ENCODE data around the gene TMEM108.

The TMEM108 gene

DNA sequence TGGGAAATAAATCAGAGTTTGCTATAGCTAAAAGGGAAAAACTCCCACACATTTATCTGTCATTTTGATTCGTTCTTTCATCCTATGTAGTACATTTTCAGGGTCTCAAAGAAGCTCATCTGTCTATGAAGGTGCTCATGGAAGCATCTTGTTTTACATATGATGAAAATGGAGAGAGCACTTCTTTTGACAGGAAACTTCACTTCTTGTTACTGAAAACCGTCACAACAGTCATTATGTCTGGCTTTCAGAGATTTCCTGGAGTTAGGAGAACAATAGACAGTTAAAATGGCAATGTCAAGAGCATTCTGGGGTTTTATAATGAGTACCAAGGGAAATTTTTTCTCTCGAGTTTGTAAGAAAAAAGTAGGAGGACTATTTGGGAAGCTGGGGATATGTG, 83.3 kb downstream of the TMEM108 start:
- no peak for DNase-seq

DNA sequence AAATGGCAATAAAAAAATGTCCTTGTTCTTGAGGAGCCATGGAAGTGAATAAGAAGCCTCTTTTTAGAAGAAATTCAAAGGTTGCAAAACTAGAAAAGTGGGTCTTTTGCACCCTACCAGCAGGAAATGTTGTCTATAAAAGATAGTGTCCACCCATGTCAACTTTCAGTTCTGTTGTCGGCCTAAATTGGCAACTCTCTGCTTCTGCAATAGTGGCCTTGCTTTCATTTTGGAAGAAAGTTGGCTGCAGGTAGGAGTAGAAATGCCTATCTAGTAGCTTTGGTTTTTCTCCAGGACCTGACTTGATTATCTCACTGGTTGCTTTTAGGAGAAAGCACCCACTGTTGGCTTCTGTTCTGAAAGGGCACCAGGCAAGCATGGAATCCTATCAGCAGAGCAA, 85.4 kb downstream of the TMEM108 start:
- no peak for DNase-seq

DNA sequence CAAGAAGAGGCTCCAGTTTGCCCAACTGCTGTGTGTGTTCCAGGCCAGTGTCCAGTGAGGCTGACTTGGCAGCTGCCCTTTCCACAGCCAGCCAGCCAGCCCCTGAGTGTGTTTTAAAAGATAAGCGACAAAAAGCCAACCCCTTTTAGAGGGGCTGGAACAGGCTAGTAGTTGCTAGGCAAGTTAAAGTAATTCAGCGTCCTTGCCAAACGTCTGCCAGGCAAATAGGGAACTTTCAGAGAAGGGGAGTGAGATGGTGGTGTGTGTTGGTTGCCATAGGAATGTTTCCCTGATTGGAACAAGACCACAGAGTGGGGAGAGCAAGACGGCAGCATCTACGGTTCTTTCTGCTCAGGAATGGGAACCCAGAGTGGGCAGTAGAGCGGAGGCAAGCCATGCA, 86.3 kb downstream of the TMEM108 start:
- DNase-seq, result no peak

DNA sequence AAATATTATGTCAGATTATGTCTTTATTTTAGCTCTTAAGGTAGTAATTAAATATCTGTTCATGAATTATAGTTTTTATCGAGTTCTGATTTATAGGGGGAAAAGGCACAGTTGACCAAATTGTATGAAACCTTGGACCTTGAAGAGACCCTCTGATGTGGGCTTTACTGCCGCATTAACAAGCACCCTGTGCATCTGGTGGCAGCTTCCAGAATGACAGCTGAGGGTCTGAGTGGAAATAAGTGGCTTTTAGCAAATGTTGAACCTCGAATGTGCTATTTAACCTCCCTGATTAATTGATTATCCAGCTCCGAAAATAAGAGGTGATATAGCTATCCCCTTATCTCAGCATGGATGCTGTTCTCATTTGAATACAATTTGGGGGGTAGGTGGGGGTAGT, 87.0 kb downstream of the TMEM108 start:
- no peak for DNase-seq

- no peak for DNase-seq
Measured at GRCh38 chr3:133125802-133126201, 87.6 kb downstream of the TMEM108 start.

GRCh38 chr3:133127381-133127780, 89.2 kb downstream of the TMEM108 start:
- DNase-seq, result no peak

DNA sequence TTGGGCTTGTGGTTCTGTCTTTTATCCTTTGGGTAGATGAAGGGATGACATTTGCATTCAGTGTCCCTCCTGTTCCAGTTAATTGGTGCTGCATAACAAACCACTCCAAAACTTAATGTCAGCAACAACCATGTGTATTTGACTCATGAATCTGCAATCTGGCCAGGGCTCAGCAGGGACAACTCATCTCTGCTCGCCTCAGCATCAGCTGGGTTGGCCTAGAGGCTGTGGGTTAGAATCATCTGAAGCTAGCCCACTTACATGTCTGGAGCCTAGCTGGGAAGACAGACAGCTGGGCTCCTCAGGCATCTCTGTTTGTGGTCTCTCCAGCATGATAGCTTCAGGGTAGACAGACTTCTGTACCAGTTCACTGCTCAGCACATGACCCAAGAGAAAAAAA, 92.0 kb downstream of the TMEM108 start:
- no peak for DNase-seq

GRCh38 chr3:133135306-133135705, 97.1 kb downstream of the TMEM108 start:
- no peak for DNase-seq

DNA sequence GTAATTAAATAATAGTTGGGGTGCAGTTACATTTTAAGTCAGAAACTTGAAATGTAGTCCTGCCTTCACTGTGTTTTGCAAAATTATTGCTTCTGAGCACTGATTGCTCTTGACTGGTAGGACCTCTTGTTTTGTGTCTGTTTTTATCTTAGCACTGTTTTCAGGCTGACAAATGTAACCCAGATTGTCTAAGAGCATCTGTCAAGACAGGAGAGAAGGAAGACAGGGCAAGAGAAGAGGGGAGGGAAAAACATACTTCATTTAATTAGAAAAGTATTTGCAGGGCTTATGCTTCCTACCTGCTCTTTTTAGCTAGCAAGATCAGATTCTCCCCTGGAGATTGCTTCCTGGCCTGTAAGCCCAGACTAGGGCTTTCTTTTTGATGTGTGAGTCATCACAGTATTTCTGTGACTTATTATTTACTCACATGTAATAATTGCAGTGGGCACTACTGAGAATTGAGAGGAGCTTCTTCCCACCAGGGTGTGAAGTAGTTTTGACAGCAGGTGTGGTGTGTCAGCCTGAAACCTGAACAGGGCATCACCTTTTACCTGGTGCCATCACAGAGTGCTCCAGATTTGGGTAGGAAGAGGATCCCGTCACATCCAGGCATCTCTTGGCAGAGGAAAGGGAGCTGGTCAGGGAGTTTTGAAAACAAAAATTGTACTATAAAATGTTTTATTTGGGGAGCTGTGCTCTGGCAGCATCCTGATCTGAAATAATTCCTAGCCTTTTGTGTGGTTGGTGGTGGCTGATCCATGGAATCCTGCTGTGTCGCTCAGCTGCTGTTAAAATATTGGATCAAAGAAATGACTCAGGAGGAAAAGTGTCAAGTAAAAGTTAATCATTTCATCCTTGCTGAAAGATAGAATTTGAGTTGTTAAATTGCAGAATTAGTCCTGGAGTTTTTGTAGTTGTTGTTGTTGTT, 98.2 kb downstream of the TMEM108 start:
- no peak for DNase-seq

DNA sequence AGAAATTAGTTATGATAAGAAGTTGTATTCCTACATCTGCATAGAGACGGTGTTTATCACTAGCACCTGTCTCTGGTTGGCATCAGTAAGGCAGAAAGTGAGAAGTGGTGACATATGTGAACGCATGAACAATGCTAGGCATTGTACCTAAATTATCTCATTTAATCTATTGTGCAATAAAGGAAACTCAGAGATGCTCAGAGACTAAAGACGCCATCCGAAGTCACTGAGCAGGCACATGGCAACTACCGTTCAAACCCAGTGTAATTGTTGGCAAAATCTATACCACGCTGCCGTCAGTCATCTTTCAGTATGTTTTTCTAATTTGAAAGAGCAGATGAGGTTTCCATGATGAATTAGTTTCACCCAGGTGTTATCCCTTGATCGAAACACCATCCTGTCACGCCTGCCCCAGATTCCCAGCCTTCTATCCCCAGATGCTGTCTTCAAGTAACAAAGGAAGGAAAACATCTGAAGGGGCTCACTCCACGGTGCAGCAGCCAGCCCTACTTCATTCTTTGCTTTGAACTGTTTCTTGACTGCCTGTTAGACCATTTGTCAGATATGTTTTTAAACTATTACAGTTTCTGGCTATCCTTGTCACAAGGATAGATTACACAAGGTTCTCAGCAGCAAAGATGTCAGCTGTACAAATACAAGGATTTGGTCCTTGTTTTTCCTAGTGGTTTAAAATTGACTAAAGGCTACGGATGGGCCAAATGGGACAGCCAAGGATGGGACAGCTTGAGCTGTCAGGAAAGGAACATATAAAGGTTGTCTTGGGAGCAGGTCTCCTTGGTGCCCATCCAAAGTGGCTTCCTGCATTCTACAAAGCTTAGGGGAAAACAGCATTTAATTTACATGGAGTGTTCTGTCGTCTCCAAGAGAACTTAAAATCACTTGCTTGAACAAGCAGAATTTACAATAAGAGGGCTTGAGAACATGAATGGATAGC, 99.1 kb downstream of the TMEM108 start:
- no peak for DNase-seq

GRCh38 chr3:133138017-133138416, 99.8 kb downstream of the TMEM108 start:
- DNase-seq, result no peak

DNA sequence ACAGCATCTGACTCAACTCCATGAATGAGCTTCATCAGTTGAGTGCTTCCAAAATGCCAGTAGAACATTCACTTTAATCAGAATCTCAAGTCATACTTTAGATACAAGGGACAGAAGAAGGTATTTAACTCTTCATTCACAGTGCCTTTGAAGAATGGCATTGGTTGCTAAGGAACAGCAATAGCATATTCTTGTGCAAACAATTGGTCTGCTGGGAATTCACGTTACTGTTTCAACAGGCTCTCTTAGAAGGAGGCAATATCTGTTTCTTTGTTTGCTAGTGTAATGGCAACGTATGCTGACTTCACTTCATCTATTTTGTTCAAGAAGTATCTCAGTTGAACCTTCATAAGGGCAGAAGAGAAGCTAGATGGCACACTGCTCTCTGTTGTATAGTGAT, 113.9 kb downstream of the TMEM108 start:
- DNase-seq, result no peak

DNA sequence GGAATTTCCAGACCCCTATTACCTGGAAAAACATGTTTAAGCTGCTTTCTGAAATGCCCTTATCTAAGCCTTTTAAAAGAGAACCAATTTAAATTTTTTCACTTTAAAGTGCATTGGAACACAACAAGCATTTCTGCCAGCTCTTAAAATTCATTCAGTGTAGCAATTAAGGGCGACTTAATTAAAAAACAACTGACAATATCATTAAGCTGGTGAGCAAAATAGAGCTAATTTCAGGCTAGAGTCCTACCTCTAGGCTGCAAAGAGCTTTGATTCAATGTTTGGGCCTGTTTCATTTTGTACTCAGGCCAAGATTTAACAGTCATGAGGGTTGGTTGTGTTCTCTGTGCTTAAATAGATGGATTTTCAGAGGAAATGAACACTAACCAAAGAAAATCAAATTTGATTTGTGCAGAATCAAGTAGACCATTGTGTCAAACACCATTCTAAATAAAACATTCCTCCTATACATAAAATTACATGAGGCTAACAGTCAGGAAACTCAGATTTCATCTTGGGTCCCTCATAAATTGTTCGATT, 114.6 kb downstream of the TMEM108 start:
- no peak for DNase-seq

DNA sequence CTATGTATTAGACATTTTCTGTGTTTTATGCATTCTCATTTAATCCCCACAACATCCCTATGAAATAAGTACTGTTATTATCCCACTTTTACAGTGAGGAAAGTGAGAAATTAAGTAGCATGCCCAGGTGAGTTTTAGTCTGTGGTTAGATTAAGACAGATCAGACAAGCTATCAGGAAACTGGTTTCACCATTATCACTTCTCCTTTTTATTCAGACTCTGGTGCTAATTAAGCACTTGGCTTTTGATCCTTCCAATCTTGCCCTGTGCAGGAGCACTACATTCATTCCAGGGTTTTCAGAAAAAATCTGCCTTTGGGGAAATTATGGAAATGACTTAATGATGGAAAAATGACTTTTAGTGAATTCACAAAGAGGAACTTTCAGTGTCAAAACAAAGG, 115.2 kb downstream of the TMEM108 start:
- no peak for DNase-seq

- no peak for DNase-seq
Measured at GRCh38 chr3:133157716-133158115, 119.5 kb downstream of the TMEM108 start.

DNA sequence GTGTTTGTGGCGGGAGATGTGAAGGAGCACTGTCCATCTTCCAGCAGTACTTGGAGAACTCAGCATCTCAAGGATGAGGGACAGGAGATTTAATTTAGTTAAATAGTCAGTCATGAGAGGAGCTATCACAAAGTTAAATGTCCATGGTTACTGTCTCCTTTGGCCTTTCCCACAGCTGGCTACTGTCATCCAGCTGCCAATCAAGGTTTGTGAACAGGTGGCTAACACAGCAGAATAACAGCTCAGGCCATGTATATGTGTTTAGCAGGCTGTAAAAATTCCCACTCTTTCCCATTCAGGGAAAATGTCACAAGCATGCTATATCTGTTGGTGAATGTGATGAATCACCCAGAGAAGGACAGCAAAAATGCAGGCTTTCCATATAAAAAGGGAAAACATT, 120.5 kb downstream of the TMEM108 start:
- DNase-seq, result no peak

DNA sequence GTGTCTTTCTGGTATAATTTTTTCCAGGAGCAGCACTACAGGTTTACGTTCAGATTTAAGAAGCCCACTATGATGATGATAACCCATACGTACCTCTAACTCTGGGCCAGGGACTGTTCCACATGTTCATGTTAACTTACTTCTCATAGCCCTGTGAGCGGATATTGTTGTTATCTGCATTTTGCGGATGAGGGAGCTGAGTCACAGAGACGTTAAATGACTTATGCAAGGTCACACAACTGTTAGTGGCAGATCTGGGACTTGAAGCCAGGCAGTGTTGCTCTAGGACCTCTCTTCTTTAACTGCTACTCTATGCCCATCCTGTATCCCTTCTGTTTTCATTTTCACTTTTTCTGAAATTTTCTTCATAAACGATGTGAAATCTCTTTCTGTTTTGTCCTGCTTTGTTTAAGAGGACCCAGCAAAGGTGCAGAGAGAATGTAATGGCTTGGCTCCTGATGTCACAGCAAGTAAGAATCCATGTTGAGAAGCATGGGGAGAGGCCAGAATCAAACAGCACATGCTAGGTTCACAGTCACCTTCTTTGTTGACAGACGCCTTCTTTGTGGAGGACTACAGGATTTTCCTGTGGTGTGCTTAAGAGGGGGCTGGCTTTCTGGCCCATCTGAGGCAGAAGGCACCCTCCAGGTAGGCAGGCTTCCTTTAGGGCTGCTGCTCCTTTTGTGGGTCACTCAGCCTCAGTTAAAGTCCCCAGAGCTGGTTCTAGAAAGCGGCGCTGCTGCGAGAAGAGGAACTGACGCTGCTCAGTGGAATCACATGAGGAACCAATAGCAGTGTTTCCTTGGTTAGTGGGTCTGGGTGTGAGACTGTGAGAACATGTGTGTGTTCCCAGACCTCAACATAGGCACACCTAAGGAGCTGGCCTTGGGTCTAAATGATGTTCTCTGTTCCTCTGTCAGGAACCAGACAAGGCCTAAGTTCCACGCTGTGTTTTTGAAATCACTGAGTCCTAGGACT, 121.6 kb downstream of the TMEM108 start:
- no peak for DNase-seq

GRCh38 chr3:133161656-133162055, 123.5 kb downstream of the TMEM108 start:
- DNase-seq, result no peak

DNA sequence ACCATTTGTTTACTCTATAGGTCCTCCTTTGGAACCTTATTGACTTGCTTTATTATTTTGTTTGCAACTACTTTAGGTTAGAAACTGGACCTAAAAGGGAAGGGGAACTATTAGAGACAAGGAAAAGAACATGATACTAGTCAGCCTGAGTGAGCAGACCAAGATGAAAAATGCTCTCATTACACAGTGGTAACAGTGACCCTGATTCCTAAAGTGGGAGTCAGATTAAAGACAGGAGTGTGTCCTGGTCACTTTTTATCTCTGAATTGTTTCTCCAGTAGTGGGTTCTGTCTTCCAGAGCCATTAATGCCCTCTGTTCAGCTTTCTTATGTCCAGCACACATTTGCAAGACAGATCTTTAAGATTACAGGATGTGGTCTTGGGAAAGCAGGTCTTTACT, 124.1 kb downstream of the TMEM108 start:
- no peak for DNase-seq

- no peak for DNase-seq
Measured at GRCh38 chr3:133162670-133163305, 124.6 kb downstream of the TMEM108 start.

GRCh38 chr3:133167340-133168024, 129.3 kb downstream of the TMEM108 start:
- DNase-seq, result no peak

Data from AML-193 (cell line).